Metanephros (tissue), 1 donor: ENCODE results near the gene TMEM88. TPM values are rescaled to one million over a fixed set of nuclear protein-coding genes. Genes with fewer than 3 reads are reported as not detected.

Experiments
- total RNA-seq: library from RNA; depleted of rRNA; stranded (reverse); fragments of >200 nt; gene quantifications from one replicate; pipeline ENCODE4 v1.2.3, GENCODE V29; 2014

TMEM88 gene, protein sequence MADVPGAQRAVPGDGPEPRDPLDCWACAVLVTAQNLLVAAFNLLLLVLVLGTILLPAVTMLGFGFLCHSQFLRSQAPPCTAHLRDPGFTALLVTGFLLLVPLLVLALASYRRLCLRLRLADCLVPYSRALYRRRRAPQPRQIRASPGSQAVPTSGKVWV
- 21.1 TPM for total RNA-seq

DNA sequence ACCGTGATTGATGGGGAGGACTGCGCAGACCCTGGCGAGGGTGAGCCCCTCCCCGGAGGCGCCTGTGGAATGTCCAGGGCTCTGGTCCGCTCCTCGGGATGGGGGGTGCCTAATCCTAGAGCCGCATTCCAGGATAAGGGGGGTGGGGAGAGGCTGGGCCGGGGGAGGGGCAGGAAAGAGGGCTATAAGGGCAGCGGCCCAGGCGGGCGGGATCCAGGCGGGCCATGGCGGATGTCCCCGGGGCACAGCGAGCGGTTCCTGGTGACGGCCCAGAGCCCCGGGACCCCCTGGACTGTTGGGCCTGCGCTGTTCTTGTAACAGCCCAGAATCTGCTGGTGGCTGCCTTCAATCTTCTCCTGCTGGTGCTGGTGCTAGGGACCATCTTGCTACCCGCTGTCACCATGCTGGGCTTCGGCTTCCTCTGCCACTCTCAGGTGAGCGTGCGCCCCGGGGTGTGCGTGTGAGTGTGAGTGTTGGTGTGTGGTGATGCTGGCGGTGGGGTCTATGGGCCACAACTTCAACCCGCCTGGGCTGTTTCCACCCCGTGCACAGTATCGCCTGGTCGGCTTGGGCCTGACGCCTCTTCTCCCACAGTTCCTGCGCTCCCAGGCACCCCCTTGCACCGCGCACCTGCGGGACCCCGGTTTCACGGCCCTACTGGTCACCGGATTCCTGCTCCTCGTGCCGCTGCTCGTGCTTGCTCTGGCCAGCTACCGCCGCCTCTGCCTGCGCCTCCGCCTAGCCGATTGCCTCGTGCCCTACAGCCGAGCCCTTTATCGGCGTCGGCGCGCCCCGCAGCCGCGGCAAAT, at the start of gene TMEM88:
Gene TMEM88 (plus strand): TSS at position 216 of the 809 bp plus-strand sequence. CDS start 9 bp downstream, at position 225.

DNA sequence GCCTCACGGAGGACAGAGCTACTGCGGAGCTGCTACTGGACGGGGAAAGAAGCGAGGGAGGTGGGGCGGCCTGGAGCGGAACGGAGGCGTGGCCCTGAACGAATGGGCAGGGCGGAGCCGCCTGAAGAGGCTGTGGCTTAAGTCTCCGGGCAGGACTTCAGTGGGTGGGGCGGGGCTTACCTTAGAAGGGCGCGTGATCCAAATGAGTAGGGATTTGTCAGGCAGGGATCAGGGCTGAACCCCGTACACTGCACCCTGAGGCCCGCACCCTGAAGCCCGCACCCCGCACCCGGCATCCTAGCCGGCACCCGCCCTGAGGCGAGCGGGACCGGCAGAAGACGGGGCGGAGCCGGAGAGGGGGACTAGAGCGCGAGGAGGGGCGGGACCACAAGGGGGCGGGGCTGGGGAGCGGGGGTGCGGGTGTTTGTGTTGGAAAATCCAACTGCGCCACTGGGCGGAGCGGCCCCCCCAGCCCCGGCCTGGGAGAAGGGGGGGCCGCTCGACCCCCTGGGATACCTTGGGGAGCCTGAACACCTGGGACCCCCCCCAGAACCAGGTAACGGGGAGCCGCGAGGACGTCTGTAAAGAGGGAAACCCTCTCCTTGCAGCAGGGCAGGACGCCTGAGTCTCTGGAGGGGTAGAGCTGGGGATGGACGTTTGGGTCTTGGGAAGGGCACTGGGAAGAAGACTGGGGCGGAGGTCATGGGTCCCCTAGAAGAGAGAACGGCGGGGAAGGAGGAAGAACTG, 20.9 kb upstream of the TMEM88 start, which contains the start of gene KDM6B:
Gene KDM6B (plus strand): TSS at position 423 of the 747 bp plus-strand sequence. CDS start 11,338 bp downstream, outside the sequence.

DNA sequence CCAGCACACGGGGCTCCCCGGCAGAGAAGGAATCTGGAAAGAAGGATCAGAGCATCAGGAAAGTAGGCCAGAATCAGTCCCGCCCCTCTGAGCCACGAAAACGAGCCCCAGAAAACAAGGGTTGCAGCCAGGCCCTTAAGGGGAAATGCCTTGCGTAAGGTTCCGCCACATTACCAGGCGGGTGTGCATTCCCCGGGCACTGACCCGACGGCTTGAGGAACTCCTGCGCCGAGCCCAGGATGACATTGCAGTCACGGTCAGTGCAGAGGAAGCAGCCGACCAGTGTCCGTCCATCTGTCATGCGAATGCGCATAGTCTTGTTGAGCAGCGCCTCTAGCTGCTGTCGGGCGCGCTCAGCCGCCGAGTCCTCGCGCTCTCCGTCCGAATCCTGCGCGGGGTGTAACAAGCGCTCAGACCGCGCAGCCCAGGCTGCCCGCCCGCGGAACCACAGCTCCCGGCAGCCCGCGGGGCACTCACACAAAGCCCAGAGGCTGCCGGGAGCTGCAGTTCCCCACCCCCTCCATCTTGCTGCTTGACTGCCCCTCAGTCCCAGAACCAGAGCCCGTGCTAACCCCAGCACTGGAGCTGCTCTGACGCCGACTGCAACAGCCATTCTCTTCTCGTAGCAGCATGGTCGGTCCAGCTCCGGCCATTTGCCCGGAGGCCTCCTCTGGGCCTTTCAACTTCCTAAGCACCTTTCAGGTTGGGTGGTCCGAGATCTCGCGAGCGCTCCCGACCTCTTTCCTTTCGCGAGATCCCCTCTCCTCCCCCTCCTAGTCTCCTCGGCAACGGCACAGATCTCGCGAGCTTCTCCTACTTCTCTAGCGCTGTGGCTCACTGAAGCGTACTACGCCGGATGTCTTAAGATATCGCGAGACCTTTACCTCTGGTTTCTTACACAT, 2.2 kb downstream of the TMEM88 start, which contains the start of gene NAA38:
Gene NAA38 (minus strand): TSS at position 749 of the 902 bp plus-strand sequence. CDS start 96 bp downstream, at position 653.

DNA sequence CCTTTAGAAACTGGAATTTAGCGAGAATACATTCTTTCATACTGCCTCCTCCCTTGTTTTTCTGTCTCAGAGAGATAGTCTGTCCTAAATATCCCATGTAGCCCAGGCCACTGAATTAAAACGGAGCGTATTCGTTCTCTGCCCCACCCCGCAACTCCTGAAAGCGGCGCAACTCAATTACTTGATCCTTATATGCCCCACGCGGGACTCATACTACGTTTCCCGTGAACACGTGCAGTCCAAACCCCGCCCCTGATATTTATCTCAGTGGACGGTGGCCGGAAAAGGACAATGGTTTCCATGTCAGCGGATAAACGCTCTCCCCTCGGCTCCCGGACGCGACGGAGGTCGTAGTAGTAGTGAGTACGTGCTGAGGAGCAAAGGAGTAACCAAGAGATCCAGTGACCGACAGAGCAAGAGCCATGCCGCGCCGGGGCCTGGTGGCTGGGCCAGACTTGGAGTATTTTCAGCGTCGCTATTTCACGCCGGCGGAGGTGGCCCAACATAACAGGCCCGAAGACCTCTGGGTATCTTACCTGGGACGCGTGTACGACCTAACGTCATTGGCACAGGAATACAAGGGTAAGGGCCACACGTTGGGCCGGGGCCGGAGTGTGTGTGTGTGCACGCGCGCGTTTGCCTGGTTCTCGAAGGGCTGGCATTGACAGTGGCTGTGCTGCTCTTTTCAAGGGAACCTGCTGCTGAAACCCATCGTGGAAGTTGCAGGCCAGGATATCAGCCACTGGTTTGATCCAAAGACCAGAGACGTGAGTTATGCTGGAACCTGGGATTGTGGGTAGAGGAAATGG, 3.1 kb downstream of the TMEM88 start, which contains the start of gene CYB5D1:
Gene CYB5D1 (plus strand): TSS at position 291 of the 809 bp plus-strand sequence. CDS start 132 bp downstream, at position 423.

DNA sequence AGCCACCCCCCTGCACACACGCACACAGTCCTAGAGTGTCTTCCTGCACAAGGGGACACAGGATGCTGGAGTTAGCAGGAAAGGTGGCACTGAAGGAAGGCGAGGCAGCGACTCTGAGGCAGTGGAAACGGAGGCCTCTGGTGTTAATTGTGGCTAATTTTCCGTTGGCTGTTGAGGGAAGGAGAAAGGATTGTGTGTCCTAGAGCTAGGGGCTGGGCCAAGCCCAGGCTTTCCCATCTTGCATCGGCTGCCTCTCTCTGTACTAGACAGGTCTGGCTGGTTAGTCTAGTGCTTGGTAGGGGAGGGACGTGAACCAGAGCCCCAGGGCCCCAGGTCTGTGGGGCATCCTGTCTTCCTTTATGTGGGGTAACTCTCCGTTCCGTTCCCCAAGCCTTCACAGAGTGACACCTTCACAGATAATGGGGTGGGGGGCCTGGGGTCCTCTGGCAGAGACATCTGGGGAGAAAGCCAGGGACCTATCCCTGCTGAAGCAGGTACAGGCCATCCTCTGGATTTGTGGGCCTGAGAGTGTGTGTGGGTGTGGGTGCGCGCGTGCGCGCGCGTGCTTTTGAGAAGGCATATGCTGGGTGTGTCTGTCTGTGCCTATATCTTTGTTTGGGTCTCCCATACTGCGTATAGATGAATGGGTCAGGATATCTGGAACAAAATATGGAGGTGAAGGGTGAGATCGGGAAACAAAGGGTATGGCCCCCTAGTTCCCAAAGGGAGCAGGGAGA, 33.5 kb downstream of the TMEM88 start, which contains the start of gene CHD3:
Gene CHD3 (plus strand): TSS at position 606 of the 737 bp plus-strand sequence. CDS start 212 bp downstream, outside the sequence.

Other genes with a start within 250 kb of the TMEM88 start
- 30.3 TPM for gene FXR2, start 240.2 kb upstream of the TMEM88 start, total RNA-seq
- gene SAT2, start 227.2 kb upstream of the TMEM88 start, total RNA-seq = 56.3 TPM
- gene SHBG, start 224.9 kb upstream of the TMEM88 start, total RNA-seq = 2.6 TPM
- gene ATP1B2, start 204.1 kb upstream of the TMEM88 start, total RNA-seq = 13.1 TPM
- 47.4 TPM for gene TP53, start 167.6 kb upstream of the TMEM88 start, total RNA-seq
- gene WRAP53, start 166.6 kb upstream of the TMEM88 start, total RNA-seq = 8.2 TPM
- gene EFNB3, start 149.9 kb upstream of the TMEM88 start, total RNA-seq = 8.7 TPM
- 0.47 TPM for gene DNAH2, start 137.3 kb upstream of the TMEM88 start, total RNA-seq
- 22.2 TPM for gene KDM6B, start 20.8 kb upstream of the TMEM88 start, total RNA-seq
- 139 TPM for gene NAA38, start 2.5 kb downstream of the TMEM88 start, total RNA-seq
- 17.4 TPM for gene CYB5D1, start 2.9 kb downstream of the TMEM88 start, total RNA-seq
- gene CHD3, start 33.7 kb downstream of the TMEM88 start, total RNA-seq = 136 TPM
- gene RNF227, start 61.2 kb downstream of the TMEM88 start, total RNA-seq = 7.0 TPM
- gene KCNAB3, start 74.8 kb downstream of the TMEM88 start, total RNA-seq = 4.1 TPM
- 30.5 TPM for gene TRAPPC1, start 76.9 kb downstream of the TMEM88 start, total RNA-seq
- gene CNTROB, start 77.1 kb downstream of the TMEM88 start, total RNA-seq = 36.7 TPM
- gene GUCY2D, start 147.5 kb downstream of the TMEM88 start, total RNA-seq = 0.23 TPM
- 0.99 TPM for gene ALOX15B, start 184.0 kb downstream of the TMEM88 start, total RNA-seq
- 0.41 TPM for gene ALOX12B, start 232.7 kb downstream of the TMEM88 start, total RNA-seq